HG03432 (cell line): ENCODE measurements around the gene MED4.
"Not testable (repeated sequence)": the region's sequence is repeated elsewhere in the genome, so short reads cannot be mapped to it uniquely, and the experiment has no call there.

Experiments
- ATAC-seq: cut with Tn5 transposase; IDR thresholded peaks from one replicate; pipeline ENCODE4 v1.9.1; 2021; ENCODE audit warnings: mild to moderate bottlenecking, moderate library complexity; ENCODE audit not compliant: unreplicated experiment

The MED4 gene

DNA sequence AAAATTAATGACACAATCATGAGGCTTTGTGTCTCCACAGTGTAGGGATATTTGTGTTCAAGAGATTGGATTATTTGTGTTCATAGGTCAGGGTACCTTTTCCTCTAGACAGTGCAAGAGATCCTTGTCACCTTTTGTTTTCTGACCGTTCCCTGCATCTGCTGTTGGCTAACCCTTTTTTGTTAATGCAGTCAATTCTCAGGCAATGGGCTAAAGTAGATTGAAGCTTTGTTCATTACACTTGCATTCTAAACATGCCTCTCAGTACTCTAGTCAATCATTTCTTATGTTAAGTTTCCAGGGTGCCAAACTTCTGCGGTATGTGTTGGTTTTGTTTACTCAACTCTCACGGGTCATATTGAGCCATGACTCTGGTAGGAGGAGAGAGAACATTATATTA, 1.8 kb upstream of the MED4 start:
- no peak for ATAC-seq

DNA sequence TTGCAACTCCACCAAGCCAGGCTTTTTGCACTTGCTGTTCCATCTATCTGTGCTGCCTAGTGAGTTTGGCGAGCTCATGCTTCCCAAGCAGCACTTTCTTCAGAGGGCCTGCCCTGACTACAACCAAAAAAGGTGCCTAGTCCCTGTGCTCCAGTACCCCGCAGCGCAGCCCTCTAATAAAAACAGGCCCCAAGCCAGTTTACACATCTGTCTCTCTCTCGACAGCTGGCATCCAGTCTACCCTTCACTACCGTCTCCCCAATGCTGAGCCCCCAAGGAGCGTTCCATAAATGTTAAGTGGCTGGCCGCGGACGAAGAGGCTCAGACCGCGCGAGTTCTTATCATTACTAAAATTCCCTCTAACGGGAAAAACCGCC, 512 bp downstream of the MED4 start:
- ATAC-seq: peak; percentile 10

DNA sequence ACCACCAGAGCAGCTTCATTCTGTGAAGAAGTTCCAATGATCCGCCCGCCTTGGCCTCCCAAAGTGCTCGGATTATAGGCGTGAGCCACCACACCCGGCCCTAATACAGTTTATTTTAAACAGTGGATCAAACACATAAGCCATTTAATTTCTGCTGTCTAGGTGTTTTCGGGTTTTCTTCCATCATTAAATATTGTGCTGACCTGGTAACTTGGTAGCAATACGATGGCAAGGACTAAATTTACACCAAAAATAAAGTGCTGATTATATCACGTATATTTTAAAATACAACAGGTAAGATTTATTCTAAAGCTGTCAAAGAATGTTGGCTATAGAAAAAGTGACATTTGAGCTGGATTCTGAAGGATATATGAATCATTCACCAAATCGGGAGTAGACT, 1.3 kb downstream of the MED4 start:
- ATAC-seq: no peak

DNA sequence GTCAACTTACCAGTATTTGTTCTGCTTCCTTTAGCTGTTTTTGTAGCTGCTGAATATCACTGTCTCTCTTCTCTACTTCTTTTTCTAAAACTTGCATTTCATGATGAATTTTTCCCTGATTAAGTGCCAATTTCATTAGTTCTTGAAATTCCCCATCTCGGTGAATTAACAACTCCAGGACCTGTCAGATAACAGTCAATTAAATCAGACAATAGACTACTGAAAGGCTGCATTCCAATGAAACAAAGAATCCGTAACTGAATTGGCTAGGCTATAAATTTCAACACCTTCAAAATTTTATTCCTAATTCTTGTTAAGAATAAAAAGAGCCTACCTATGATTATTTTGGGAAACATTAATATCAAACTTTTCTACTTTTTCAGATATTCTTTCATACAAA, 8.6 kb downstream of the MED4 start:
- no peak for ATAC-seq

DNA sequence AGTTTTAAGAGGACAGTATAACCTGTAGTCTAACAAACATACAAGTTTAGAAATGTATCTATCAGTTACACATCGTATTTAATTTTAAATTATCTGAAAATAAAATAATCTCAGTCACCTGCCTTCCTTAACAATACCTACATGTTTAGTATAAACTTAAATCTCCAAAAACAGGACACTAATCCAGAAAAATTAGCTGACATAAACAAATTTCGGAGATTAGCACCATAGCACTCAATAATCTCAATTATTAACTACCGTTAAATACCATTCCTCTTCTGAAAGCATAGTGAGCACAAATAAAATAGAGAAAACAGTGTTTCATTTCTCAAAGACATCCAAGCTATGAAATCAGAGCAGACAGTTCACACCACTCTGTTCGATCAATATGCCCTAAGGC, 13.2 kb downstream of the MED4 start:
- no peak for ATAC-seq

DNA sequence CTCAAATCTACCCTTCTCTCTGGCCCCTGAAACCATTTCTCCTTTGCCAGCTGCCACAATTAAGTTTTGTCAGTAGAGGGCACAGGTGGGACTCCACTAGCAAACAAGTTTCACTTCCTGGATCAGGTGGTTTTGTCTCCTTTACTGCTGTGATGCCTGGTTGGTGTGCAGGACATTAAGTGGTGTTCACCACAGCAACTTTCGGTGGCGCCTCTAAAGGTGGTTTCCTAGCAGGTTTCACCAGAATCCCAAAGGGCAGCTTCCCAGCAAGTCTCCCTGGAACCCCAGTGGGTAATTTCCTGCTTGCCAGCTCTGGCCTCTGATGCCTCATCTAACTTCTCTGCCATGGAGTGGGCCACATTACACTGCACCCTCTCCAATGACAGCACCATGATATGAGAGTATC, 16.6 kb downstream of the MED4 start:
- ATAC-seq: peak; percentile 99

DNA sequence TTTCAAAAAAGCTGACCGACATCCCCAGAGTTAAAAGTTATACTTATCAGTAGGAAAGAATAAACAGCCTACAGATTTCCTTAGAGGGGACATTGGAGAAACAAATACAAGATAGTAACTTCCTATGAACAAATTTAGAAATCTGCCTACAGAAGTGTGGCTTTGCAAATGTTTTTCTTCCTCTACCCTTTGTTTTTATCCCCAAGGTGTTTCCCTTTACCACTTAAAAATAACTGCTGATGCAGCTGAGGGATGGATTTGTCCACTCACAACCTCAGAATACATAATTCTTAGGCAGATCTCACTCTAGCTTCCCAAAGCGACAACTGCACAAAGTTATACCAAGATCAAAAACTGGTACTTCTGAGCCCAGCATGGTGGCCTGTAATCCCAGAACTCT, 20.9 kb downstream of the MED4 start:
- no peak for ATAC-seq

DNA sequence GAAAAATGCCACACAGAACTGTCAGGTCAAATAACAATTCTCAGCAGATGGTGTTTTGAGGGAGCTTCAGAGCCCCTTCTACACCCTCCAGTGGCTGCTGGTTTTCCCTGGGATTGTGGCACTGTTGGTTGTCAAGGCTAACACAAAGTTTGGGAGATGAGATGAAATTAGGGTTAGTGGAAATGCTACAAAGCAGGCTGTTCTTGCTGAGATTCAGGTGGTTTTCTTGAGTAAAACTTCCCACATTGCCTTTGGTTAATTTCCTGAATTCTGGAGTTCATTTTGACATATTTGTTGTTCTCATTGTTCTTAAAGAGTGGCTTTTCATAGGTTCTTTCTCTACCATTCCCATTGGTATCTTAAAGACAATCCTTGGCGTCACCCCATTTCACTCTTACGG, 22.1 kb downstream of the MED4 start:
- no peak for ATAC-seq

DNA sequence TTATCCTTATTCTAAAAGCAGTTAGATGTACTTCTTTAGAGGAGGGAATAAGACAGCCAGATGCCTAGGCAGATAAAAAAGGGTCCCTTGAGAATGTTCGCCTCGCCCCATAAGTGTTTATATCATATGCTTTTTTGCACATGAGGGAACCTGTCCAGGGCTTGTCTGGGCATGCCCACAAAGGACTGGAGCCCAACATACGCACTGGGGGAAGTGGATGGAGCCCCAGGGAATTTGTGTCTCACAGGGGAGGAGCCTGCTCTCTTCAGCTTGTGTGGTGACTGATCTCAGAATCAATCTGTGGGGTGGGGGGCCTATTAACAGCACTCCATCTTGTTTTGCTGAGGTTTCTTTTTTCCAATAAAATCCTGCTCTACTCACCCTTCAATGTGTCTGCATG, 22.6 kb downstream of the MED4 start:
- no peak for ATAC-seq

DNA sequence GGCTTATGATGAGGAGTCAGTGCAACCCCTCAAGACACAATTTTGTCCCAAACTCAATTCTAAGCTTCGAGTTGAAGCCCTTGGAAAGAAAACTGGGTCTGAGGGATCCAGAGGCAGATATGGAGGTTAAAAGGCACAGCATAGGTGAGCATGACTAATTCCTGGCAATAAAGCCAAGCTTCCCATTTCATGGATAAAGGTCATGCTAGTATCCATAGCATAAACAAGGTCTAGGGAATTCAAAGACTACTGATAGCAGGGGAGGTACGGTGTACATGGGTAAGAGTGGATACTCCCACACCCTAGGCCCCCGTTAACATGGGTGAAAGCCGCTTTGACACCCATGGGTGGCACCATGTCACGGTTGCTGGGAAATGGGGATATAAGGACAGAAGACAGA, 24.0 kb downstream of the MED4 start:
- no peak for ATAC-seq

DNA sequence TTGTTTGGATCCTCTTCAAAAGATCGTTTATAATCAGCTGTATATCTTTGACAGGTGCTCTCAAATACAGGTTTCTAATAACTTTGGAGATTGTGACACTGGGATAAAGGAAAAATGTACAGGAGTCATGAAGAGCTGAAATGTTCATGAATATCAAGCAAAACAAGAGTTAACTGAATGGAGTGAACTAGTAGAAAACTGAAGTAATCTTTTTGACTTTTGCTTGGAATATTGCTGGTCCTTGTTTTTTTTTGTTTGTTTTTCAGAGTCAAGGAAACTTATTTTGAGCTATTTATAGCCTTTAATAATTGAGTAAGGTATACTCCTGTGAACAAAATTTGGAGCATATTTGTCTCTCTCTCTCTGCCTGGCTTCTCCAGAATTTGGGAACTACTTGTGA, 25.3 kb downstream of the MED4 start:
- no peak for ATAC-seq

DNA sequence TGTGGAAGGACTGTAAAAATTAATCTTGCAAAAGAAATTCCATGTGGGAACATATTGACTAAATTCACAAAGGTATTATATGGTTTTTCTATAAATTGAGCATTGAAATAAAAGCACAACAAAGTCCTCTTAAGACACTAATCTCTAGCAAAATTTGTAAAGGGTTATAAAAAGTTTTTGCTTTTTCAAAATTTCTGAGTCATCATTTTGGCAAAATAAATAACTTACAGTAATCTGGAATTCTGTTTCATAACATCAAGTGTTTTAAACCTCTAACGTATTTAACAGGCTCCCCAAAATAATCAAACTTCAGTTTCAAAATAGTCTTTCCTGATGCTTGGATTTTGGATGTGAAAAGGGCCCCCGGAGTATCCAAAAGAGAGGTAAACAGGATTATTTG, 26.0 kb downstream of the MED4 start:
- no peak for ATAC-seq

DNA sequence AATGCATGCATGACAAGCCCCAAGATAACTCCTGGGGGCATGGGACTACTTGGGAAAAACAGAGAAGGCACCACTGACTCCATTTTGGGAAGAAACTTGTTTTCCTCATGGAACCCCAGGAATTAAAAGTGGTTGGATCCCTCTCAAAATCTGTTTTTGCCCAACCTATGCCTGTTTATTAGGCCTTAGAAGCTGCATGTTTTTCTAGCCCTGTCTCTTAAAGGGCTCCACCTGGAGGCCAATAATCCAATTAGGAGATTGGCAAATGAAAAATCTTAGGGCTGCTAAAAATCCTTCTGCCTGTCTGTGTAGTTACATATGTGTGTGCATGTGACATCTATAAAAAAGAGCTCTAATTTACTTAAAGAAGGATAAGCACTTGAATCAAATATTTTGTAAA, 26.9 kb downstream of the MED4 start:
- no peak for ATAC-seq

DNA sequence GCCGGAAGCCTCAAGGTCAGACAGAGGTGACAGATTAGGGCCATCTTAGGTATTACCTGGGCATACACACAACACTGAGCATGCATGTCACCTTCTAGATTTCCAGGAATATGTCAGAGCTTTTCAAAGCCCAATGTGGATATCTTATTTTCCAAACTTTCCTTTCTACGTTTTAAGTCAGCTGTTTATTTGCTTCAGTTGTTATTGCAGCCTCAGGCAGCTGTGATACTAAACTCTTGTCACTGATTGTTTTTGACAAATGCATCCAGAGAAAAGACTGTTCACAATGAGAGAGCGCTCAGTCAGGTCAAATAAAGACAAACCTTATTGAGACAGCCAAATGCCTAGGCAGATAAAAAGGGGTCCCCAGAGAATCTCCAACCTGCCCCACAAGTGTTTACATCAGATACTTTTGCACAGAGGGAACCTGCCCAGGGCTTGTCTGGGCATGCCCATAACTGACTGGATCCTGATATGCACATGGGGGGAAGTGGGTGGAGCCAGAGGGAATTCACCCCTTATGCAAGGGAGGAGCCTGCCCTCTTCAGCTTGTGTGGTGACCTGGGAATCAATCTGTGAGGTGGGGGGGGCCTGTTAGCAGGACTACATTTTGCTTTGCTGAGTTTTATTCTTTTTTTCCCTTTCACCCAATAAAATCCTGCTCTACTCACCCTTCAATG, 28.5 kb downstream of the MED4 start:
- ATAC-seq: peak; percentile 86

DNA sequence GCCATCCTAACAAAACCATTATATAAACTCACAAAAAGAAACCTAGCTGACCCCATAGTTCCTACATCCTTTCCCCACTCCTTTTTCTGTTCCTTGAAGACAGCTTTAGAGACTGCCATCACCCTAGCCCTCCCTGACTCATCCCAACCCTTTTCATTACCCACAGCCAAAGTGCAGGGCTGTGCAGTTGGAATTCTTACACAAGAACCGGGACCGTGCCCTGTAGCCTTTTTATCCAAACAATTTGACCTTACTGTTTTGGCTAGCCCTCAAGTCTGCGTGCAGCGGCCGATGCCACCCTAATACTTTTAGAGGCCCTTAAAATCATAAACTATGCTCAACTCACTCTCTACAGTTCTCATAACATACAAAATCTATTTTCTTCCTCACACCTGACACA, 35.0 kb downstream of the MED4 start:
- ATAC-seq: not testable (repeated sequence)

DNA sequence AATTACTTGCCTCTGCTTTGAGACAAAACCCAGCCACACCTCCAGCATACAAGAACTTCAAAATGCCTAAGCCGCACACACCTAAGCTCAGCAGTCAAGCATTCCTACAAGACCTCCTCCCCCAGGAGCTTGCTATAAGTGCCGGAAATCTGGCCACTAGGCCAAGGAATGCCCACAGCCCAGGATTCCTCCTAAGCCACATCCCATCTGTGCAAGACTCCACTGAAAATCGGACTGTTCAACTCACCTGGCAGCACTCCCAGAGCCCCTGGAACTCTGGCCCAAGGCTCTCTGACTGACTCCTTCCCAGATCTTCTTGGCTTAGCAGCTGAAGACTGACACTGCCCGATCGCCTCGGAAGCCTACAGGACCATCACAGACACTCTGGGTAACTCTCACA, 36.4 kb downstream of the MED4 start:
- not testable (repeated sequence) for ATAC-seq

DNA sequence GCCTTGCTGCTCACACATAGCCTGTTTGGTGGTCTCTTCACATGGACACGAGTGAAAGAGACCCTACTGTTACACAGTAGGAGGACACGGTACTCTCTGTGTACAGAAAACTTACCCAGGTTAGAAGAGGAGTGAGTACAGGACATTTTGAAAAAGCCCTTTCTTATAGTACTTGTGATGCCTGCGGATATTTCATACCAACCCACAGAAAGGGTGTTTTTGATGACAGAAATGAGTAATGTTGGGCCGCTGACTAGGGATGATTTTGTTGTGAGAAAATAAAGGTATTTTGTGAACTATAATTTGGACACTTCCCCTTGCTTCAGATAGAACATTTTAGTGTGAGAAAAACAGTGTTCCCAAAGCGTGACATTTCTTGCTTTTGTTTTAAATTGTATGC, 39.2 kb downstream of the MED4 start:
- no peak for ATAC-seq

DNA sequence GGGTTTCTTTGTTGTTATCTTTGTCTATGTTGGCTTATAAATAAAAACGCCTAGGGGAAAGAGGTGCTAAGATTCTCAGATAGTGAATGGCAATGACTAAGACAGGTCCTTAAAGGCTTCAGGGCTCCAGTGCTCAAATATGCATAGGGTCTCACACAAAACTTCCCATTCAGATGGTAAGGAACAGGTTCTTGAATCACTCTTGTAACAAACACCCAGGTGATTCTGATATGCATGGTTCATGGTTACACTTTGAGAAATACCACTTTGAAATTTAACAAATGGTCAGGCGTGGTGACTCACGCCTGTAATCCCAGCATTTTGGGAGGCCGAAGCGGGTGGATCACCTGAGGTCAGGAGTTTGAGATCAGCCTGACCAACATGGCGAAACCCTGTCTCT, 40.3 kb downstream of the MED4 start:
- ATAC-seq: no peak

DNA sequence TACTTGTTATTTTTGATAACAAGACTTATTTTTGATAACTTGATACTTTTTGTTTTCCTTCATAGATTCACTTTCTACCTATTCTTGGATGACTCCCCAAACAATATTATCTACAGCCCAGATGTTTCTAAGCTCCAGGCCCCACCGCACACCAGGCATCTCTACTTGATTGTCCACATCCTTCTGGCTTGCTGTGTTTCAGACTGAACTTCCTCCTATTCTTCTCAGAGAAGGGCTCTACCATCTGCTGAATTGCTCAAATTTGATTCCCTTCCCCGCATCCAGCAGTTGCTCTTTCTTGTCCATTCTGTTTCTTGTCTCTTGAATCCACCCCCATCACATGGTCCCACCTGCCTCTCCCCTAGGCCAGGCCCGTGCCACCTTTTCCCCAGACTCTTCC, 44.4 kb downstream of the MED4 start:
- ATAC-seq: no peak

DNA sequence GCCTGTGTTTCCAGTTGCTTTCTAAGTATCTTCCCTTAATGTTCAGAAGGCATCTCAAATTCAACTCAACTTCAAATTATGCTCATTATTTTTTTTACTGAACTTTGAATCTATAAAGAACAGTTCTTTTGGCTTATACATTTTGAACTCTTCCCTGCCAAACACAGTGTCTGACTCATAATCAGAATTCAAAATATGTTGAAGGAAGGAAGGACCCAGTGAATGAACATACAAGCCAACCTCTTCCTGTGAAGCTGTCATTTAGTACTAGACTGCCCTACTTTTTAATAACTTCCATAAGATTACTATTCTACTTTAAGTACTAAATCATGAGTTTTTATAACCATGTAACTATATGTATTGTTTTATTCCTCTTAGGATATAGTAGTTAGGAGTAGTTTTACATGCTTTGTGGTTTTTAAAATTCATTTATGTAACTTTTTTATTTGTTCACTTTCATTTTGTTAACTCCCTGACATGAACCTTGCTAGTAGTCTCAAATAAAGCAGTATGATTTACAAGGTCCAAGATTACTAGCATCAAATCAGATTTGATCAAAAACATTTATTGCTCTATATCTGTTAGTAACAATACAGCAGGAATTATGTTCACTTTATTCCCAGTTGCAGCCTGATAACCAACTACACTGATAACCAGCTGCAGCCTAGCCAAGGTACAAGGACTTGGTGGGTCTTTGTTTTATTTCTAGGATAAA, 51.0 kb downstream of the MED4 start:
- no peak for ATAC-seq

DNA sequence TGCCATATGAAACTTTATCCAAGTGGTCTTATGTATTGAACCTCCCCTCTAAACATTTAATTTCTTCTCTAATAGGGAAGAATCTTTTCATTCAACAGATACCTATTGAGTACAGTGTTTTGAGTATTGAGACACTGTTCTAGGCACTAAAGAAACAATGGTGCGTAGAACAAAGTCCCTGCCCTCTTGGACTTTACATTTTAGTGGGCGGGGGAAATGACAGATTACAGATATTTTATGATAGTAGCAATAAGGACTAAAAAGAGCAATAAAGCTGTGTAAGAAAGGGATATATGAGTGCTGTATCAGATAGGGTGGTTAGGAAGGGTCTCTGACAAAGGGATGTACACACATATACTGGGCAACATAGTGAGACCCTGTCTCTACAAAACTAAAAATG, 52.0 kb downstream of the MED4 start:
- no peak for ATAC-seq

DNA sequence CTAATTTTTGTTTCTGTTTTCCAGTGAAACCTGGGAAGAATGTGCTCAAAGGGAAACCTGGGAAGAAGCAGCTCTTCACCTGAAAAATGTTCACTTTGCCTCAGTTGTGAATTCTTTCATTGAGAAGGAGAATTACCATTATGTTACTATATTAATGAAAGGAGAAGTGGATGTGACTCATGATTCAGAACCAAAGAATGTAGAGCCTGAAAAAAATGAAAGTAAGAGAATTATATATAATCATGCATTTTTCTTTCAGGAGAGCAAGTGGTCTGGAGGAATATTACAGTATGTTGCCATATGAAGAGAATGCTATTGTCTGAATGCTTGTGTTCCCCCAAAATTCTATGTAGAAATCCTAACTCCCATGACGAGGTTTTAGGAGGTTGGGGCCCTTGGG, 54.0 kb downstream of the MED4 start:
- no peak for ATAC-seq

DNA sequence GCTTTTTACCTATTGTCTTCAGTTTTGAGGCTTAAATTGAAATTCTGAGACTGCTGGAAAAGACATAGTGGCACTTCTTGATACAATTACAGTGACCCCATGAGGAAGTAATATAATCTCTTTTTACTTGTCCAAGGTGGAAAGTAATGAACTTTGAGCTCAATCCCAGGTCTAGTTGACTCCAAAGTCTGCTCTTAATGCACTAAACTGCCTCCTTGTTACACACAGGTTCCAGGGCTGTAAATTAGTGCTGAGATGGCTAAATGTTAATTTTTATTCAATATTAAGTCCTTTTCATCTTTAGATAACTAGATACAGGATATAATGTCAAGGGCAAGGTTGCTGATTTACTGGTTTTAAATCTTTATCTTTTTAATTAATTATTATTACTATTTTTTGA, 54.9 kb downstream of the MED4 start:
- no peak for ATAC-seq
